HepG2 (cell line): ENCODE results near the gene ZER1. TPM values are rescaled to one million over a fixed set of nuclear protein-coding genes. Genes with fewer than 3 reads are reported as not detected.

ENCODE experiments used
- ARID4A ChIP-seq: sonication (generic); formaldehyde crosslinking; IDR thresholded peaks from 2 replicates; pipeline ENCODE4 v1.5.0; 2020; ENCODE audit warnings: mild to moderate bottlenecking, missing genetic modification reagents, borderline replicate concordance
- BHLHE40 ChIP-seq: IDR thresholded peaks from 2 replicates; pipeline ENCODE4 v1.6.1; 2011; ENCODE audit warnings: low read length, improper control_type of control experiment
- CREB1 ChIP-seq, 2 experiments: fragments of 450-650 bp in 1 of 2; IDR thresholded peaks; 2 replicates each; pipeline ENCODE4 v1.6.1; 2016 to 2017; ENCODE audit warnings: control low read depth in 1 of 2, mild to moderate bottlenecking in 1 of 2, missing compliant biosample characterization in 1 of 2, missing genetic modification characterization in 1 of 2
- CTCF ChIP-seq: sonication (generic); formaldehyde crosslinking; IDR thresholded peaks from 2 replicates; pipeline ENCODE4 v1.5.0; 2020; ENCODE audit warnings: mild to moderate bottlenecking, missing genetic modification reagents, moderate library complexity
- FOXJ3 ChIP-seq: sonication (generic); formaldehyde crosslinking; IDR thresholded peaks from 2 replicates; pipeline ENCODE4 v1.4.0; 2020; ENCODE audit warnings: missing genetic modification reagents, mild to moderate bottlenecking, borderline replicate concordance
- TAF15 ChIP-seq: fragments of 200-400 bp; formaldehyde crosslinking; IDR thresholded peaks from one replicate; pipeline ENCODE4 v1.6.1; 2018; ENCODE audit warnings: mild to moderate bottlenecking, low read depth, low read length; ENCODE audit not compliant: poor library complexity, severe bottlenecking
- TCF12 ChIP-seq, 2 experiments: fragments of 450-650 bp in 1 of 2; sonication (generic) in 1 of 2; formaldehyde crosslinking in 1 of 2; IDR thresholded peaks; 2 replicates each; pipeline versions ENCODE4 v1.6.1 to v1.8.0; 2017 to 2022; ENCODE audit warnings: antibody characterized with exemption in 1 of 2, mild to moderate bottlenecking in 1 of 2, missing genetic modification reagents in 1 of 2, moderate library complexity in 1 of 2
- TCF7 ChIP-seq: sonication (generic); IDR thresholded peaks from 2 replicates; pipeline ENCODE4 v1.6.1; 2016; ENCODE audit warnings: antibody characterized with exemption, low read depth
- TEAD3 ChIP-seq: optimal IDR thresholded peaks from 2 replicates; pipeline ENCODE3; 2016; ENCODE audit warnings: borderline replicate concordance
- ZNF121 ChIP-seq: sonication (generic); formaldehyde crosslinking; IDR thresholded peaks from 2 replicates; pipeline ENCODE4 v1.5.0; 2020; ENCODE audit warnings: mild to moderate bottlenecking, missing genetic modification reagents
- ZNF335 ChIP-seq: sonication (generic); formaldehyde crosslinking; IDR thresholded peaks from 2 replicates; pipeline ENCODE4 v1.4.0; 2020; ENCODE audit warnings: missing genetic modification reagents
- ZNF749 ChIP-seq: sonication (generic); formaldehyde crosslinking; IDR thresholded peaks from 2 replicates; pipeline ENCODE4 v1.8.0; 2022; ENCODE audit warnings: mild to moderate bottlenecking, missing genetic modification reagents, moderate library complexity, borderline replicate concordance
- ZSCAN5A ChIP-seq: sonication (generic); formaldehyde crosslinking; IDR thresholded peaks from 2 replicates; pipeline ENCODE4 v1.8.0; 2022; ENCODE audit warnings: mild to moderate bottlenecking, missing genetic modification reagents, borderline replicate concordance
- ZSCAN9 ChIP-seq: IDR thresholded peaks from 2 replicates; pipeline ENCODE4 v1.6.1; 2016; ENCODE audit warnings: borderline replicate concordance
- polyA plus RNA-seq, 8 experiments: library from polyadenylated mRNA; depleted of rRNA in 3 of 8; stranded (reverse) in 7 of 8; unstranded in 1 of 8; fragments of >200 nt; fragmentation: Illumina TruSeq in 4 of 8; extraction: Trizol in 4 of 8; gene quantifications; 2 replicates each; pipeline versions ENCODE4 v1.2.1 to v1.2.3, GENCODE V29; 2011 to 2016; ENCODE audit warnings: low read depth in 4 of 8, missing spikeins in 1 of 8, mixed read lengths in 1 of 8; ENCODE audit not compliant: insufficient read depth in 1 of 8
- total RNA-seq, 5 experiments: library from RNA; depleted of rRNA; stranded (reverse); fragments of >200 nt; fragmentation: Illumina TruSeq; extraction: Trizol; gene quantifications; 2 replicates each; pipeline ENCODE4 v1.2.3, GENCODE V29; 2016; ENCODE audit warnings: low read depth in 1 of 5
- TF ChIP-seq, protein P1 (sequence below): sonication (generic); formaldehyde crosslinking; conservative IDR thresholded peaks from 2 replicates; pipeline ENCODE4 v1.8.0; 2022; ENCODE audit warnings: missing genetic modification reagents
- TF ChIP-seq, protein P2 (sequence below): sonication (generic); formaldehyde crosslinking; IDR thresholded peaks from 2 replicates; pipeline ENCODE4 v1.8.0; 2022; ENCODE audit warnings: missing genetic modification reagents, mild to moderate bottlenecking, inconsistent platforms, borderline replicate concordance

ZER1 gene
- total and polyA plus RNA-seq, 2 of the 13 experiments (the other 11 are each of a cell fraction or from before 2014, with no cell fraction given), result 7.7 to 40.0 TPM

DNA sequence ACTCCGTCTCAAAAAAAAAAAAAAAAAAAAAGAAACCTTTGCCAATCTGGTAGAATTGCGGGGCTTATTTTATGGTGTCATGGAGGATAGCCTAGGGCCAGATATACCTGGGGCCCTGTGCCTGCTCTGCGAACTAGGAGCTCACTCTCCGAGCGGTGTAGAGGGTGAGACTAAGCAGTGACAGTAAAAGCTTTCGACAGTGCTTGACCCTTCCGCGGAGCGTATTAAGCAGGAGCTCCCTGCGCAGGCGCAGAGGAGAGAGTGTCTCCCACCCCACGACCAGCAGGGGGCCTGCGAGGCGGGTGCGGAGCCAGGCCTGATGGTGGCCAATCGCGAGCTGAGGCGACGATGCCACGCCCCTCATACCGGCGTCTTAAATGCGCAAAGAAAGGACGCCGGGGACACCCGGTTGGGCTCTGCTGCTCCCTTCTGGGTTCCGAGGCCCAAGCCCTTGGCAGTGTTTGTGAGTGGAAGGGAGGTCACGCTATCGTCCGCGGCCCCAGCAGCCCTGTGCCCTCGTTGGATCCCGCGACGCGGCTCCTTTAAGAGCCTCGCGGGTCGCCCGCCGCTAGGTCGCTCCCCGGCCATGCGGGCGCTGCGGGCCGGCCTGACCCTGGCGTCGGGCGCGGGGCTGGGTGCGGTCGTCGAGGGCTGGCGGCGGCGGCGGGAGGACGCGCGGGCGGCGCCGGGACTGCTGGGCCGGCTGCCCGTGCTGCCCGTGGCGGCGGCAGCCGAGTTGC is 46.5 kb upstream of the ZER1 start, which contains the start of gene ENDOG (continued):
- peak; percentile 68; the same call in 1 of the 2 replicates for TF ChIP-seq ARID4A
- TF ChIP-seq, protein P1, sequence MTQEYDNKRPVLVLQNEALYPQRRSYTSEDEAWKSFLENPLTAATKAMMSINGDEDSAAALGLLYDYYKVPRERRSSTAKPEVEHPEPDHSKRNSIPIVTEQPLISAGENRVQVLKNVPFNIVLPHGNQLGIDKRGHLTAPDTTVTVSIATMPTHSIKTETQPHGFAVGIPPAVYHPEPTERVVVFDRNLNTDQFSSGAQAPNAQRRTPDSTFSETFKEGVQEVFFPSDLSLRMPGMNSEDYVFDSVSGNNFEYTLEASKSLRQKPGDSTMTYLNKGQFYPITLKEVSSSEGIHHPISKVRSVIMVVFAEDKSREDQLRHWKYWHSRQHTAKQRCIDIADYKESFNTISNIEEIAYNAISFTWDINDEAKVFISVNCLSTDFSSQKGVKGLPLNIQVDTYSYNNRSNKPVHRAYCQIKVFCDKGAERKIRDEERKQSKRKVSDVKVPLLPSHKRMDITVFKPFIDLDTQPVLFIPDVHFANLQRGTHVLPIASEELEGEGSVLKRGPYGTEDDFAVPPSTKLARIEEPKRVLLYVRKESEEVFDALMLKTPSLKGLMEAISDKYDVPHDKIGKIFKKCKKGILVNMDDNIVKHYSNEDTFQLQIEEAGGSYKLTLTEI (CRISPR knock-in tag), result no peak
- peak; percentile 12; the same call in 1 of the 2 replicates for TF ChIP-seq FOXJ3 (CRISPR knock-in tag)
- peak; percentile 24; the same call in 1 of the 2 replicates for TF ChIP-seq ZSCAN5A (CRISPR knock-in tag)
- TF ChIP-seq, protein P2, sequence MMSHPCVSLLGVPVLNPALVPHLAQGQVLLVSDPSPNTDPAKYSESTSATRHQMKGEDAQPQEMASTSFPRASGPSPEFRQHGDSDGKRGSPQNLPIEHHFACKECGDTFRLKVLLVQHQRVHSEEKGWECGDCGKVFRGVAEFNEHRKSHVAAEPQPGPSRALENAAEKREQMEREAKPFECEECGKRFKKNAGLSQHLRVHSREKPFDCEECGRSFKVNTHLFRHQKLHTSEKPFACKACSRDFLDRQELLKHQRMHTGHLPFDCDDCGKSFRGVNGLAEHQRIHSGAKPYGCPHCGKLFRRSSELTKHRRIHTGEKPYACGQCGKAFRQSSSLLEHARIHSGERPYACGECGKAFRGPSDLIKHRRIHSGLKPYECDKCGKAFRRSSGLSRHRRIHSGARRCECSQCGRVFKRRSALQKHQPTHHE (CRISPR knock-in tag), result no peak
- TF ChIP-seq TAF15, result peak; percentile 36
- TF ChIP-seq CTCF (CRISPR knock-in tag), result peak; percentile 99
- no peak for TF ChIP-seq BHLHE40
- TF ChIP-seq TEAD3 (CRISPR knock-in tag), result peak; percentile 73
- TF ChIP-seq ZNF749 (CRISPR knock-in tag), result 0 out of 2 replicates have a peak, but pooled peaks have one; percentile 73
- TF ChIP-seq TCF7, result no peak
- peak; percentile 70; the same call in 1 of the 2 replicates for TF ChIP-seq ZSCAN9 (CRISPR knock-in tag)
- no peak for TF ChIP-seq TCF12 (IDR thresholded peaks at IDR 0.05)
- TF ChIP-seq TCF12 (CRISPR knock-in tag; IDR thresholded peaks at IDR 0.05), result no peak
- TF ChIP-seq ZNF121 (CRISPR knock-in tag), result peak; percentile 8; the same call in 1 of the 2 replicates
- TF ChIP-seq CREB1 (IDR thresholded peaks at IDR 0.05), result peak; percentile 58
- TF ChIP-seq CREB1 (CRISPR knock-in tag; IDR thresholded peaks at IDR 0.05), result peak; percentile 49; the same call in 1 of the 2 replicates
- 0 out of 2 replicates have a peak, but pooled peaks have one; percentile 31 for TF ChIP-seq ZNF335
